ENCODE measurements around the gene MPPE1. TPM values are rescaled to one million over a fixed set of nuclear protein-coding genes. Genes with fewer than 3 reads are reported as not detected.

MPPE1 gene
- polyA plus RNA-seq, 3 donors, result 53.4 to 96.8 (median 92.3) TPM

DNA sequence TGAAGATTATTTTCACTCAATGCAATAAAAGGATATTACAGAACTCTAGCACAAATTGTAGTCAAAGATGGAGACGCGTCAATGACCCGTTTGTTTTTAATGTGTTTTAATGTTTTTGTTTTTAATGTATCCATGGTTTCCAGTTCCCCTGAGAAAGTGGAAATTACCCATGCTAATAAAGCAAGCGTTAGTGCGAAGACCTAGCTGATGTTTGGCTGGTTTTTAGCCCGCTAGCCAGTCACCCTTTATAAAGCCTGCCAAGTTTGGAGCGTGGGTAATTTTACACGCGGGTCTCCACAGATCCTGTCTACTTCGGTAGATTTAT lies 57.3 kb downstream of the MPPE1 start:
- H3K27ac Mint-ChIP-seq, result peak overlapping the region; percentile 99 to 100 (median 100)
- H3K4me1 Mint-ChIP-seq, result peaks cover 35% of the 10 kb centered on the region
- WGBS (ENCODE audit: insufficient coverage), result 0% methylated on average over 8 of the region's 10 CpGs

DNA sequence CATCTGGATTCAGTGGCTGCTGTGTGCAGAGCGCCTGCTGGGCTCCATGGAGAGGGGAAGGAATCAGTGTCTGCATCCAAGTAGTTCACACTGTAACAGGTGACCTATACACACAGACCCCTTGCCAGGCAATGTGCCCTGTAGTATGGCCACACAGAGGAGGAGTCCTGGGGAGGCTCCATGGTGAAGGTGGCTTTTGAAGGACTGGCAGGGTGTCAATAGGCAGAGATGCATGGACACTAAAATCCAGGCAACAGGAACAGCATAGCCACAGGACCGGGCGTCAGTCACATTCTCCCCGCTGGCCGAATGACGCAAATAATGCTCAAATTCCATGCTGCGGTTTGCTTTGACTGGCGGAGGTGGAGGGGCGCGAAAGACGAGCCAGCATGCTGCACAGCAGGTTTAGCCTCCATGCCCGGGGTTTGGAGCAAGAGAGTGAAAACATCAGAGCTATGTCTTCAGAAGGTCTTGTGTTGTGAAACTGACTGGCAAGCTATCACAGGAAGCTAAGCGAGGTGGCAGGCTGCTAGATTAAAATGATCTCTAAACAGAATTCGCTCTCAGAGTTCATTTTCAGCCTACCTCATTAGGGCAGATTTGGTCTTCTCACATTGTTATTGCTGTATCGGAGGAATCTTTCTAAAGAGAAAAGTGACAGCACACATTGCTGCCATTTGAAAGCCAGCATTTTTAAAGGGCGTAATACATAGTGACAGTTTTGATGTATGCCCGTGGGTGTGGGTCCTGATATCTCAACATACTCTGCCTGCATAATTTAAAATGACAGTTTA lies 58.1 kb downstream of the MPPE1 start:
- peaks cover 32% of the 10 kb centered on the region for H3K4me1 Mint-ChIP-seq
- Histone ChIP-seq H3K4me2 (replicated peaks; ENCODE audit: extremely low read depth, low read length, poor library complexity, severe bottlenecking) (peak overlapping the region; percentile 89), H3K27me3 (ENCODE audit: control insufficient read depth in 2 of 2, insufficient read depth in 2 of 2, low read length in 2 of 2) (no peaks in the 10 kb centered on the region), H3K79me2 (ENCODE audit: insufficient read depth, low read length) (peaks cover 38% of the 10 kb centered on the region), H4K20me1 (ENCODE audit: insufficient read depth, low read length) (peaks cover 26% of the 10 kb centered on the region), H3K4me1 (ENCODE audit: control insufficient read depth in 1 of 2, insufficient read depth in 2 of 2, low read length in 2 of 2) (peaks cover 22 to 38% of the 10 kb centered on the region in 2 donors), H3K9me3 (replicated peaks in 1 of 2; ENCODE audit: control insufficient read depth in 1 of 2, insufficient read depth in 1 of 2, low read length in 2 of 2) (no peaks in the 10 kb centered on the region), H2AFZ (ENCODE audit: insufficient read depth, low read depth, low read length, poor library complexity, severe bottlenecking) (peak overlapping the region; percentile 48), H3K4me3 (replicated peaks in 1 of 3; ENCODE audit: low read depth in 2 of 3, low read length in 3 of 3) (peak overlapping the region; percentile 81 to 96 (median 87)), H3K36me3 (replicated peaks in 1 of 2; ENCODE audit: control insufficient read depth in 1 of 2, insufficient read depth in 2 of 2, low read length in 2 of 2) (no peaks in the 10 kb centered on the region), H3K9ac (ENCODE audit: insufficient read depth, low read length, poor library complexity, severe bottlenecking) (peak overlapping the region; percentile 92), H3K27ac (ENCODE audit: low read depth in 1 of 2, low read length in 2 of 2) (peak overlapping the region; percentile 93 to 98)
- H3K36me3 Mint-ChIP-seq, result peaks cover 5 to 17% of the 10 kb centered on the region in 2 donors
- H3K4me3 Mint-ChIP-seq, result peak overlapping the region; percentile 100
- peak overlapping the region; percentile 99 to 100 (median 100) for H3K27ac Mint-ChIP-seq
- peaks cover 0 to 2% (median 0%) of the 10 kb centered on the region in 7 donors for H3K9me3 Mint-ChIP-seq
- peaks cover 3 to 14% (median 4%) of the 10 kb centered on the region in 3 donors for H3K27me3 Mint-ChIP-seq (ENCODE audit: low read depth in 3 of 3)
- intact Hi-C loops (cut with micrococcal nuclease), result loop anchor here (2.0 to 10.0 kb wide), 4 partner anchors 55 to 133 kb away; partner anchors contain the start of genes MPPE1 (in 2 of the 2) and IMPA2 (in 1 of the 2)
- 6% methylated on average over 11 of the region's 17 CpGs for WGBS (ENCODE audit: insufficient coverage)
- peak; percentile 66 to 73 (median 72) for DNase-seq
- TF ChIP-seq, protein P1, sequence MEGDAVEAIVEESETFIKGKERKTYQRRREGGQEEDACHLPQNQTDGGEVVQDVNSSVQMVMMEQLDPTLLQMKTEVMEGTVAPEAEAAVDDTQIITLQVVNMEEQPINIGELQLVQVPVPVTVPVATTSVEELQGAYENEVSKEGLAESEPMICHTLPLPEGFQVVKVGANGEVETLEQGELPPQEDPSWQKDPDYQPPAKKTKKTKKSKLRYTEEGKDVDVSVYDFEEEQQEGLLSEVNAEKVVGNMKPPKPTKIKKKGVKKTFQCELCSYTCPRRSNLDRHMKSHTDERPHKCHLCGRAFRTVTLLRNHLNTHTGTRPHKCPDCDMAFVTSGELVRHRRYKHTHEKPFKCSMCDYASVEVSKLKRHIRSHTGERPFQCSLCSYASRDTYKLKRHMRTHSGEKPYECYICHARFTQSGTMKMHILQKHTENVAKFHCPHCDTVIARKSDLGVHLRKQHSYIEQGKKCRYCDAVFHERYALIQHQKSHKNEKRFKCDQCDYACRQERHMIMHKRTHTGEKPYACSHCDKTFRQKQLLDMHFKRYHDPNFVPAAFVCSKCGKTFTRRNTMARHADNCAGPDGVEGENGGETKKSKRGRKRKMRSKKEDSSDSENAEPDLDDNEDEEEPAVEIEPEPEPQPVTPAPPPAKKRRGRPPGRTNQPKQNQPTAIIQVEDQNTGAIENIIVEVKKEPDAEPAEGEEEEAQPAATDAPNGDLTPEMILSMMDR (IDR thresholded peaks at IDR 0.05), result no peak

More for the DNA sequence above, 57.3 kb downstream of the MPPE1 start:
- Histone ChIP-seq H3K36me3 (replicated peaks in 1 of 2; ENCODE audit: control insufficient read depth in 1 of 2, insufficient read depth in 2 of 2, low read length in 2 of 2) (no peaks in the 10 kb centered on the region), H2AFZ (ENCODE audit: insufficient read depth, low read depth, low read length, poor library complexity, severe bottlenecking) (peak overlapping the region; percentile 48), H3K27me3 (ENCODE audit: control insufficient read depth in 2 of 2, insufficient read depth in 2 of 2, low read length in 2 of 2) (no peaks in the 10 kb centered on the region), H3K79me2 (ENCODE audit: insufficient read depth, low read length) (peaks cover 40% of the 10 kb centered on the region), H4K20me1 (ENCODE audit: insufficient read depth, low read length) (peaks cover 27% of the 10 kb centered on the region), H3K4me3 (replicated peaks in 1 of 3; ENCODE audit: low read depth in 2 of 3, low read length in 3 of 3) (peak overlapping the region; percentile 81 to 96 (median 87)), H3K9me3 (replicated peaks in 1 of 2; ENCODE audit: control insufficient read depth in 1 of 2, insufficient read depth in 1 of 2, low read length in 2 of 2) (no peaks in the 10 kb centered on the region), H3K9ac (ENCODE audit: insufficient read depth, low read length, poor library complexity, severe bottlenecking) (peak overlapping the region; percentile 92), H3K4me2 (replicated peaks; ENCODE audit: extremely low read depth, low read length, poor library complexity, severe bottlenecking) (peak overlapping the region; percentile 89), H3K4me1 (ENCODE audit: control insufficient read depth in 1 of 2, insufficient read depth in 2 of 2, low read length in 2 of 2) (peaks cover 23 to 46% of the 10 kb centered on the region in 2 donors), H3K27ac (ENCODE audit: low read depth in 1 of 2, low read length in 2 of 2) (peak overlapping the region; percentile 93 to 98)
- intact Hi-C loops (cut with micrococcal nuclease), result loop anchor here (2.0 to 10.0 kb wide), 4 partner anchors 54 to 132 kb away; partner anchors contain the start of genes MPPE1 (in 2 of the 2) and IMPA2 (in 1 of the 2)
- Mint-ChIP-seq H3K4me3 (peak overlapping the region; percentile 100), H3K9me3 (peaks cover 0 to 2% (median 0%) of the 10 kb centered on the region in 7 donors), H3K36me3 (peaks cover 7 to 18% of the 10 kb centered on the region in 2 donors), H3K27me3 (ENCODE audit: low read depth in 3 of 3) (peaks cover 3 to 14% (median 4%) of the 10 kb centered on the region in 3 donors)
- peak; percentile 73 to 87 (median 80) for DNase-seq
- TF ChIP-seq, protein P1 (IDR thresholded peaks at IDR 0.05), result no peak

Measured in CD14-positive monocyte (primary cell).